ENCODE measurements around the gene FGGY.

GRCh38 chr1:59367301-59368007 is 70.6 kb downstream of the FGGY start:
- TF ChIP-seq CTCF (IDR thresholded peaks at IDR 0.05) (no peak), ATF1 (CRISPR knock-in tag; IDR thresholded peaks at IDR 0.05) (no peak), NFE2L1 (CRISPR knock-in tag; IDR thresholded peaks at IDR 0.05) (no peak), USF2 (CRISPR knock-in tag; IDR thresholded peaks at IDR 0.05) (no peak), MXD4 (CRISPR knock-in tag; IDR thresholded peaks at IDR 0.05; ENCODE audit: borderline replicate concordance) (no peak), TEAD4 (CRISPR knock-in tag; IDR thresholded peaks at IDR 0.05) (no peak), KAT7 (CRISPR knock-in tag; IDR thresholded peaks at IDR 0.05; ENCODE audit: borderline replicate concordance) (no peak)

All from WTC11 (cell line).